H9 (cell line): ENCODE results near the gene FAM228B. TPM values are rescaled to one million over a fixed set of nuclear protein-coding genes. Genes with fewer than 3 reads are reported as not detected.

ENCODE experiments used
- DNase-seq: peaks from one replicate; pipeline ENCODE4 v3.0.0-alpha.2; 2017
- H2AFZ ChIP-seq: one replicate; pipeline ENCODE4 v1.6.1; 2013; ENCODE audit warnings: mild to moderate bottlenecking, low read length, control low read depth, moderate library complexity
- H2AK5ac ChIP-seq: 2 replicates; pipeline ENCODE4 v1.6.1; 2013; ENCODE audit warnings: low read length, control low read depth, mixed read lengths; ENCODE audit not compliant: insufficient read length
- H2BK120ac ChIP-seq: one replicate; pipeline ENCODE4 v1.6.1; 2013; ENCODE audit warnings: low read depth, mild to moderate bottlenecking, low read length, control low read depth, inconsistent platforms; ENCODE audit not compliant: poor library complexity, severe bottlenecking
- H2BK12ac ChIP-seq: 2 replicates; pipeline ENCODE4 v1.6.1; 2013; ENCODE audit warnings: low read length, control low read depth, mixed read lengths, low read depth; ENCODE audit not compliant: insufficient read length
- H2BK15ac ChIP-seq: 2 replicates; pipeline ENCODE4 v1.6.1; 2013; ENCODE audit warnings: low read depth, low read length, control low read depth
- H2BK20ac ChIP-seq: one replicate; pipeline ENCODE4 v1.6.1; 2013; ENCODE audit warnings: low read depth, mild to moderate bottlenecking, low read length, control low read depth, inconsistent platforms; ENCODE audit not compliant: poor library complexity, severe bottlenecking
- H2BK5ac ChIP-seq: 2 replicates; pipeline ENCODE4 v1.6.1; 2013; ENCODE audit warnings: low read length, control low read depth, mixed read lengths; ENCODE audit not compliant: insufficient read length
- H3K14ac ChIP-seq: 2 replicates; pipeline ENCODE4 v1.6.1; 2013; ENCODE audit warnings: low read length, control low read depth; ENCODE audit not compliant: insufficient read depth
- H3K18ac ChIP-seq: 2 replicates; pipeline ENCODE4 v1.6.1; 2013; ENCODE audit warnings: low read depth, mild to moderate bottlenecking, mixed read lengths, low read length, control low read depth; ENCODE audit not compliant: insufficient read length
- H3K23ac ChIP-seq: 2 replicates; pipeline ENCODE4 v1.6.1; 2013; ENCODE audit warnings: low read length, control low read depth, mixed read lengths, low read depth; ENCODE audit not compliant: insufficient read length
- H3K23me2 ChIP-seq: 2 replicates; pipeline ENCODE4 v1.6.1; 2013; ENCODE audit warnings: low read depth, mild to moderate bottlenecking, mixed read lengths, low read length, control low read depth; ENCODE audit not compliant: insufficient read length, poor library complexity, severe bottlenecking
- H3K27ac ChIP-seq: 2 replicates; pipeline ENCODE4 v1.5.1; 2013; ENCODE audit warnings: low read length, control low read depth, mixed read lengths, low read depth; ENCODE audit not compliant: insufficient read length
- H3K27me3 ChIP-seq: 2 replicates; pipeline ENCODE4 v1.6.1; 2013; ENCODE audit warnings: low read length, control low read depth, inconsistent platforms; ENCODE audit not compliant: insufficient read depth
- H3K4ac ChIP-seq: 2 replicates; pipeline ENCODE4 v1.6.1; 2013; ENCODE audit warnings: low read depth, mild to moderate bottlenecking, control low read depth, inconsistent platforms, low read length, moderate library complexity
- H3K4me1 ChIP-seq: 2 replicates; pipeline ENCODE4 v1.6.1; 2013; ENCODE audit warnings: low read length, control low read depth, inconsistent platforms; ENCODE audit not compliant: insufficient read depth
- H3K4me2 ChIP-seq: 2 replicates; pipeline ENCODE4 v1.6.1; 2013; ENCODE audit warnings: low read length, control low read depth, mixed read lengths; ENCODE audit not compliant: insufficient read length, insufficient read depth
- H3K56ac ChIP-seq: 2 replicates; pipeline ENCODE4 v1.6.1; 2013; ENCODE audit warnings: low read depth, mild to moderate bottlenecking, mixed read lengths, low read length, control low read depth; ENCODE audit not compliant: insufficient read length
- H3K79me1 ChIP-seq: 2 replicates; pipeline ENCODE4 v1.6.1; 2013; ENCODE audit warnings: low read depth, mild to moderate bottlenecking, moderate library complexity, low read length, control low read depth, inconsistent platforms; ENCODE audit not compliant: insufficient read depth, poor library complexity, severe bottlenecking
- H3K79me2 ChIP-seq: 2 replicates; pipeline ENCODE4 v1.6.1; 2013; ENCODE audit warnings: low read length, control low read depth, inconsistent platforms; ENCODE audit not compliant: insufficient read depth
- H3K9ac ChIP-seq: 2 replicates; pipeline ENCODE4 v1.6.1; 2013; ENCODE audit warnings: low read length, control low read depth, mixed read lengths; ENCODE audit not compliant: insufficient read length; ENCODE audit errors: extremely low read depth
- H3K9me3 ChIP-seq: one replicate; pipeline ENCODE4 v1.6.1; 2013; ENCODE audit warnings: low read depth, low read length, inconsistent platforms; ENCODE audit not compliant: control insufficient read depth
- H3T11ph ChIP-seq: one replicate; pipeline ENCODE4 v1.6.1; 2013; ENCODE audit warnings: mild to moderate bottlenecking, low read length, control low read depth, inconsistent platforms
- H4K20me1 ChIP-seq: one replicate; pipeline ENCODE4 v1.6.1; 2013; ENCODE audit not compliant: control insufficient read depth, insufficient read length, insufficient read depth
- H4K5ac ChIP-seq: 2 replicates; pipeline ENCODE4 v1.6.1; 2013; ENCODE audit warnings: low read depth, mild to moderate bottlenecking, mixed read lengths, low read length, control low read depth; ENCODE audit not compliant: insufficient read length
- H4K8ac ChIP-seq: replicated peaks from 2 replicates; pipeline ENCODE4 v1.6.1; 2013; ENCODE audit warnings: low read length, control low read depth, mixed read lengths, low read depth; ENCODE audit not compliant: insufficient read length
- H4K91ac ChIP-seq: 2 replicates; pipeline ENCODE4 v1.6.1; 2013; ENCODE audit warnings: low read depth, mild to moderate bottlenecking, moderate library complexity, mixed read lengths, low read length, control low read depth; ENCODE audit not compliant: insufficient read length
- H3K27ac Mint-ChIP-seq, 3 experiments: 2 replicates in 2 of 3; 3 replicates in 1 of 3; pipeline ENCODE4 v1.8.0; 2020 to 2021; ENCODE audit warnings: mixed read lengths in 3 of 3, mild to moderate bottlenecking in 1 of 3, moderate library complexity in 1 of 3
- H3K27me3 Mint-ChIP-seq: 2 replicates; pipeline ENCODE4 v1.8.0; 2021; ENCODE audit warnings: low read depth, mild to moderate bottlenecking, moderate library complexity, mixed read lengths
- H3K36me3 Mint-ChIP-seq, 3 experiments: 2 replicates in 2 of 3; 3 replicates in 1 of 3; pipeline ENCODE4 v1.8.0; 2020 to 2021; ENCODE audit warnings: low read depth in 3 of 3, mixed read lengths in 3 of 3; ENCODE audit not compliant: insufficient read depth in 1 of 3
- H3K4me1 Mint-ChIP-seq, 2 experiments: 2 replicates each; pipeline ENCODE4 v1.8.0; 2020; ENCODE audit warnings: mixed read lengths in 2 of 2
- H3K4me3 Mint-ChIP-seq, 2 experiments: 2 replicates in 1 of 2; 3 replicates in 1 of 2; pipeline ENCODE4 v1.8.0; 2020 to 2021; ENCODE audit warnings: mild to moderate bottlenecking in 2 of 2, mixed read lengths in 2 of 2, moderate library complexity in 1 of 2
- H3K9me3 Mint-ChIP-seq, 2 experiments: 2 replicates in 1 of 2; 3 replicates in 1 of 2; pipeline ENCODE4 v1.8.0; 2020; ENCODE audit warnings: mild to moderate bottlenecking in 2 of 2, mixed read lengths in 2 of 2, moderate library complexity in 1 of 2
- WGBS: extraction: QIAGEN DNeasy Blood & Tissue Kit; methylation state at CpG from one replicate; pipeline ENCODE4 v1.1.7; 2013; ENCODE audit warnings: missing lambda C conversion rate, low lambda C conversion rate, mixed read lengths; ENCODE audit not compliant: insufficient read length; ENCODE audit errors: extremely low coverage; 5-methylcytosine and 5-hydroxymethylcytosine counted together
- total RNA-seq: library from RNA; stranded (reverse); gene quantifications from 2 replicates; pipeline ENCODE4 v1.2.1, GENCODE V29; 2021
- TF ChIP-seq, protein P1 (sequence below): fragments of 200-600 bp; sonication (generic); conservative IDR thresholded peaks from 3 replicates; pipeline ENCODE4 v1.8.0; 2021; ENCODE audit warnings: antibody characterized with exemption, mild to moderate bottlenecking

The FAM228B gene
- total RNA-seq, 1 experiment from 2014 or later: 6.5 TPM

DNA sequence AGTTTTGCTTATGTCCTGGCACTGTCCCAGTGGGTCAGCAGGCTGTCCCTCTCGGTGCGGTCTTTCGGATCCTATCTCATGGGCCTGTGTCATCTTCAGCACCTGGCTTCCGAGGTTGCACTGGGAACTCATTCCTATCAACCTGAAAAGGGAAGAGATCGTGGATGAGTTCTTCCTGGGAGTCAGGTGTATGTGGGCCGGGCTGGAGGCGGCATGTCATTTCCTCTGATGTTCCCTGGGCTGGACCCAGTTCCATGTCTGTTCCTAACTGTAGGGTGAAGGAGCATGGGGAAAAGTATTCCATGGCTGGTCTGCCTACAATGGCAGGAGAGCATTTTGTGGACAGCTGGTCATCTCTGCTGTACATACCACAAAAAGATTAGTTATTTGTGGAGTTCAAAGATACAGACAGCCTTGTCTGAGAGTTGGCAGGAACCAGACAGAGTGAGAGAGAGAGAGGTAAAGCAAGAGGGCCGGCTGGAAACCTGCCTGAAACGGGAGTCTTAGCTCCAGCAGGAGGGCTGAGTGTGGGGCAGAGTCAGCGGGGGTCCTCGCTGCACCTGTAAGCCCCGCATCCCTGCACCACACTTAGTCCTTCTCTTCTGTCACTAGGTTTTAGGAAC, 76.8 kb downstream of the FAM228B start:
- no peak overlapping the region for H3K27ac ChIP-seq
- no peak overlapping the region for H4K8ac ChIP-seq
- TF ChIP-seq, protein P1, sequence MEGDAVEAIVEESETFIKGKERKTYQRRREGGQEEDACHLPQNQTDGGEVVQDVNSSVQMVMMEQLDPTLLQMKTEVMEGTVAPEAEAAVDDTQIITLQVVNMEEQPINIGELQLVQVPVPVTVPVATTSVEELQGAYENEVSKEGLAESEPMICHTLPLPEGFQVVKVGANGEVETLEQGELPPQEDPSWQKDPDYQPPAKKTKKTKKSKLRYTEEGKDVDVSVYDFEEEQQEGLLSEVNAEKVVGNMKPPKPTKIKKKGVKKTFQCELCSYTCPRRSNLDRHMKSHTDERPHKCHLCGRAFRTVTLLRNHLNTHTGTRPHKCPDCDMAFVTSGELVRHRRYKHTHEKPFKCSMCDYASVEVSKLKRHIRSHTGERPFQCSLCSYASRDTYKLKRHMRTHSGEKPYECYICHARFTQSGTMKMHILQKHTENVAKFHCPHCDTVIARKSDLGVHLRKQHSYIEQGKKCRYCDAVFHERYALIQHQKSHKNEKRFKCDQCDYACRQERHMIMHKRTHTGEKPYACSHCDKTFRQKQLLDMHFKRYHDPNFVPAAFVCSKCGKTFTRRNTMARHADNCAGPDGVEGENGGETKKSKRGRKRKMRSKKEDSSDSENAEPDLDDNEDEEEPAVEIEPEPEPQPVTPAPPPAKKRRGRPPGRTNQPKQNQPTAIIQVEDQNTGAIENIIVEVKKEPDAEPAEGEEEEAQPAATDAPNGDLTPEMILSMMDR: no peak
- H2BK20ac ChIP-seq: peak overlapping the region; percentile 60
- WGBS: no CpG with 5 or more reads among the region's 12 CpGs
- no peaks in the 10 kb centered on the region for H3K4me1 ChIP-seq
- no peaks in the 10 kb centered on the region for H3K23me2 ChIP-seq
- no peak overlapping the region for H3T11ph ChIP-seq
- H4K5ac ChIP-seq: no peak overlapping the region
- Mint-ChIP-seq H3K4me1 (peaks cover 0 to 8% of the 10 kb centered on the region in 2 experiments; a peak in 2 of 4 replicates), H3K27me3 (peaks cover 3% of the 10 kb centered on the region), H3K9me3 (no peaks in the 10 kb centered on the region), H3K4me3 (no peak overlapping the region), H3K36me3 (peaks cover 0 to 5% (median 0%) of the 10 kb centered on the region in 3 experiments; a peak in 1 of 7 replicates), H3K27ac (no peak overlapping the region)
- H3K9me3 ChIP-seq: no peaks in the 10 kb centered on the region
- no peaks in the 10 kb centered on the region for H3K79me2 ChIP-seq
- H2AK5ac ChIP-seq: no peak overlapping the region
- H2BK12ac ChIP-seq: no peak overlapping the region
- no peaks in the 10 kb centered on the region for H4K20me1 ChIP-seq
- no peak overlapping the region for H3K23ac ChIP-seq
- H3K9ac ChIP-seq: no peak overlapping the region
- no peak for DNase-seq
- no peak overlapping the region for H3K4me2 ChIP-seq
- no peak overlapping the region for H2BK15ac ChIP-seq
- no peak overlapping the region for H3K56ac ChIP-seq
- no peak overlapping the region for H3K14ac ChIP-seq
- no peak overlapping the region for H4K91ac ChIP-seq
- no peaks in the 10 kb centered on the region for H3K27me3 ChIP-seq
- H2BK5ac ChIP-seq: no peak overlapping the region
- no peak overlapping the region for H2BK120ac ChIP-seq
- H2AFZ ChIP-seq: no peak overlapping the region
- H3K18ac ChIP-seq: no peak overlapping the region
- H3K79me1 ChIP-seq: no peaks in the 10 kb centered on the region
- no peak overlapping the region for H3K4ac ChIP-seq
